PC-9 (cell line): ENCODE results near the gene MICALL1.

ENCODE experiments used
- EZH2 ChIP-seq: fragments of 200-600 bp; sonication (generic); IDR thresholded peaks from 2 replicates; pipeline ENCODE4 v1.8.0; 2017; ENCODE audit warnings: antibody characterized with exemption, low read depth
- TF ChIP-seq, protein P1 (sequence below): fragments of 200-600 bp; sonication (generic); conservative IDR thresholded peaks from 2 replicates; pipeline ENCODE4 v1.6.1; 2017; ENCODE audit warnings: mixed run types, antibody characterized with exemption, mild to moderate bottlenecking, moderate library complexity

DNA sequence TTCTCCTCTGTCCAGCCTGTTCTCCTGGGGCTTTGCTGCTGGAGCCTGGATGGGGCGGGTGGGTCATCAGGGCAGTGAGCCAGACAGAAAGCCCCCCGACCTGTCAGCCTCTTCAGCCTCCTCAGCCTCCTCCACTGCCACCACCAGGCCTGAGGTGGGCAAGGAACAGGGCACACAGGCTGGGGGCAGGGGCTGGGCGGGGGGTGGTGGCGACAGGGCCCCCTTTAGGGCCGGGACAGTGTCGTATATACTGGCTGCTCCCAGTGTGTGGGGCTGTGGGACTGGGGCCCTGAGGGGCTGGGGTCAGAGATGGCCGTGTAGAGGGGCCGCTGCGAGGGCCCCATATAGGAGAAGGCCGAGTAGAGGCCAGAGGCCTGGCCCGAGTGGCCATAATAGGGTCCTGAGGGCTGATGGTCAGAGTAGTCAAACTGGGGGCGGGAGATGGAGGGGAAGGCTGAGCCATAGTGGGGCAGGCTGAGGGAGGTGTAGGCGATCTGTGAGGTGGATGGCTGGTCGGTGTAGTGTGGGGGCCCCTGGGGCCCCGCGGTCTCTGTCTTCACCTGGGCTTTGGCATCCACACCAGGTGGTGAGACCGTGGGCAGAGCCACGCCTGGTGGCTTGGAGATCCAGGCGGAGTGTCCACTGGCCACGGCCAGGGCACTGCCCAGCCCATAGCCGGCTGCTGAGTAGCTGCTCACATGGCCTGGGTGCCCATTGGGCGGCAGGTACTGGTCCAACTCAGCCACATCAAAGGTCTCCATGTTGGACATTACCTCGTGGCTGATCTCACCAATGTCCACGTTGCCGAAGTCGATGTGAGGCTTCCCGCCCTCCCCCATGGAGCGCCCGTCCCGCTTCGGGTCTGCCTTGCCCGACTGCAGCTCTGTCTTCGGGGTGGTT, 67.4 kb downstream of the MICALL1 start:
- TF ChIP-seq EZH2 = no peak
- TF ChIP-seq, protein P1, sequence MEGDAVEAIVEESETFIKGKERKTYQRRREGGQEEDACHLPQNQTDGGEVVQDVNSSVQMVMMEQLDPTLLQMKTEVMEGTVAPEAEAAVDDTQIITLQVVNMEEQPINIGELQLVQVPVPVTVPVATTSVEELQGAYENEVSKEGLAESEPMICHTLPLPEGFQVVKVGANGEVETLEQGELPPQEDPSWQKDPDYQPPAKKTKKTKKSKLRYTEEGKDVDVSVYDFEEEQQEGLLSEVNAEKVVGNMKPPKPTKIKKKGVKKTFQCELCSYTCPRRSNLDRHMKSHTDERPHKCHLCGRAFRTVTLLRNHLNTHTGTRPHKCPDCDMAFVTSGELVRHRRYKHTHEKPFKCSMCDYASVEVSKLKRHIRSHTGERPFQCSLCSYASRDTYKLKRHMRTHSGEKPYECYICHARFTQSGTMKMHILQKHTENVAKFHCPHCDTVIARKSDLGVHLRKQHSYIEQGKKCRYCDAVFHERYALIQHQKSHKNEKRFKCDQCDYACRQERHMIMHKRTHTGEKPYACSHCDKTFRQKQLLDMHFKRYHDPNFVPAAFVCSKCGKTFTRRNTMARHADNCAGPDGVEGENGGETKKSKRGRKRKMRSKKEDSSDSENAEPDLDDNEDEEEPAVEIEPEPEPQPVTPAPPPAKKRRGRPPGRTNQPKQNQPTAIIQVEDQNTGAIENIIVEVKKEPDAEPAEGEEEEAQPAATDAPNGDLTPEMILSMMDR = no peak
